Chondrocyte (in vitro differentiated cells): ENCODE measurements around the gene NXF1. TPM values are rescaled to one million over a fixed set of nuclear protein-coding genes. Genes with fewer than 3 reads are reported as not detected.

Source experiments
- DNase-seq: peaks from one replicate; pipeline ENCODE4 v3.0.0; 2021; ENCODE audit warnings: mixed read lengths, low spot score
- H3K27ac Mint-ChIP-seq: one replicate; pipeline ENCODE4 v1.8.0; 2021; ENCODE audit warnings: mild to moderate bottlenecking, moderate library complexity, mixed read lengths; ENCODE audit not compliant: unreplicated experiment
- H3K27me3 Mint-ChIP-seq: 2 replicates; pipeline ENCODE4 v1.8.0; 2021; ENCODE audit warnings: low read depth, mixed read lengths
- H3K36me3 Mint-ChIP-seq: 2 replicates; pipeline ENCODE4 v1.8.0; 2021; ENCODE audit warnings: low read depth, mixed read lengths
- H3K4me1 Mint-ChIP-seq: 2 replicates; pipeline ENCODE4 v1.8.0; 2021; ENCODE audit warnings: low read depth, mild to moderate bottlenecking, mixed read lengths
- H3K4me3 Mint-ChIP-seq: one replicate; pipeline ENCODE4 v1.8.0; 2021; ENCODE audit warnings: mild to moderate bottlenecking, moderate library complexity, mixed read lengths; ENCODE audit not compliant: unreplicated experiment
- H3K9me3 Mint-ChIP-seq: 2 replicates; pipeline ENCODE4 v1.8.0; 2021; ENCODE audit warnings: low read depth, mixed read lengths
- CTCF ChIP-seq: fragments of 200-600 bp; sonication (generic); IDR thresholded peaks from 2 replicates; pipeline ENCODE4 v1.5.0; 2021; ENCODE audit warnings: antibody characterized with exemption, mild to moderate bottlenecking, moderate library complexity
- total RNA-seq: library from RNA; stranded (reverse); gene quantifications from 3 replicates; pipeline ENCODE4 v1.2.1, GENCODE V29; 2021

NXF1 gene
- total RNA-seq, 1 donor from 2014 or later, result 51.3 TPM

GRCh38 chr11:62839050-62839945 is 34.1 kb upstream of the NXF1 start, which contains the start of gene WDR74:
Gene WDR74, minus strand, starts transcription at chr11:62839590. Its CDS starts 20 bp downstream, at chr11:62839570.
- H3K27ac Mint-ChIP-seq, result no peak within 1 kb of the TSS
- H3K36me3 Mint-ChIP-seq, result peaks cover 5% of the 10 kb centered on the region
- no peak within 1 kb of the TSS for H3K4me3 Mint-ChIP-seq
- peaks cover 28% of the 10 kb centered on the region for H3K4me1 Mint-ChIP-seq
- no peaks in the 10 kb centered on the region for H3K9me3 Mint-ChIP-seq
- peak; percentile 95 for DNase-seq
- TF ChIP-seq CTCF, result no peak
- H3K27me3 Mint-ChIP-seq, result no peaks in the 10 kb centered on the region

DNA sequence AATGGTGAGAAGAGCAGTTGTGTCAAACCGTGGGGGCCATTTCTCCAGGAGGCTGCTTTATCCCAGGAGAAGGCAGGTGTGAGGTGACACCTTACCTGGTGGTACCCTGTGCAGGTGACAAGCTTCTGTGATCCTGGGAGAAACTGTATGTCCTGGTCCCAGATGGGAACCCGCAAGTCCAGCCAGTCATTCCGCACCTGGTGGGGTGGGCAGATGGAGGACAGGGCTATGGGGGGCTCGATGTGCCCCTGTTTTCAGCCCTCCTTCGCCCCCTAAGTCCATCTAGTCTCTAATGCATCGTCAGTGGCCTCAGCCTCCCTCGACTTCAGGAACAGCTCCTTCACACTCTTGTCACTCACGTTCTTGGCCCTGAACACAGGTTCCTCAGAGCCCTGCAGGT is 30.1 kb upstream of the NXF1 start:
- peaks cover 43% of the 10 kb centered on the region for H3K4me1 Mint-ChIP-seq

DNA sequence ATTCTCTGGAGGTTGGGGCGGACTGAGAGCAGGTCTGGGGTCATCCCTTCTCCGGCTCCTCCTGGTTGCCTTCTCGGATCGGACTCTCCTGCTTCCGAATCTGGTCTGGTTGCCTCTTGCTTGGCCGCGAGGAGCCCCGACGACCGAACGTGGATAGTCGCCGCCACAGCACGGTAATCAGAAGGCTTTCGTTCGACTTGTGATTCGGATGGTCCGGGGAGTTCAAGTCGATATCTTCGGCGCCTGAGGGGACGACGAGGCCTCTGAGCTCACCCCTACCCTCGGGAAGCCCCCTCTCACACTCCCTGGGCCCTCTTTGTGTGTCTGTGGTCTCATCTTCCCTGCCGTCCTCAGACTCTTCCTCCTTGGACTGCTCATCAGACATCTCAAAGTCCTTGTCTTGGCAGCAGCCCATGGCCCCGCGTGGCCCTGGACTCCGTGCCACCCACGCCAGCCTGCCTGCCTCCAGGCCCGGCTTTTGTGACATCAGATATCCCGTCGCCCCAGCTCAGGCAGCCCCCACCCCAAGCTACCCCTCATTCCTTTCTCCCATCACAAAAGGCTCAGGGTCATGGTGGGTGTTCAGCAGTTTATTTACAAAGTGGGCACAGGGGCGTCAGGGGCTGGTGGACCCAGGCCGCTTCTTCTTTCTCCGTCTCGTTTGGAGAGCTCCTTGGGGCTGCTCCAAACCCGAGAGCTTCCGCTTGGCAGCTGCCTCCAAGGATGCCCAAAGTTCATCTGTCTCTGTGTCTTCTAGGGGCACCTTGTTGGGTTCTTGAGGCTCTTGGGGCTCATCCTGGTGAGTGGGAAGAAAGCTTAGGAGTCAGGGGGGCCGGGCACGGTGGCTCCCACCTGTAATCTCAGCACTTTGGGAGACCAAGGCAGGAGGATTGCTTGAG is 27.3 kb upstream of the NXF1 start, which contains the start of gene TEX54:
TSS of gene TEX54 (minus strand) at position 506 of the 899 bp plus-strand sequence.
- H3K27me3 Mint-ChIP-seq, result no peaks in the 10 kb centered on the region
- no peaks in the 10 kb centered on the region for H3K9me3 Mint-ChIP-seq

More for the DNA sequence above, 30.1 kb upstream of the NXF1 start:
- Mint-ChIP-seq H3K36me3 (peaks cover 5% of the 10 kb centered on the region), H3K4me3 (no peak overlapping the region), H3K27me3 (no peaks in the 10 kb centered on the region), H3K9me3 (no peaks in the 10 kb centered on the region), H3K27ac (no peak overlapping the region)
- TF ChIP-seq CTCF, result no peak
- DNase-seq, result no peak

GRCh38 chr11:62831520-62832335 is 26.5 kb upstream of the NXF1 start, which contains the start of gene STX5:
Gene STX5, minus strand, starts transcription at chr11:62832051. Its CDS starts 808 bp downstream, at chr11:62831243.
- peak; percentile 99 for DNase-seq
- H3K36me3 Mint-ChIP-seq, result peaks cover 14% of the 10 kb centered on the region
- peaks cover 34% of the 10 kb centered on the region for H3K4me1 Mint-ChIP-seq
- TF ChIP-seq CTCF, result peak; percentile 12
- peak within 1 kb of the TSS; percentile 100 for H3K27ac Mint-ChIP-seq
- peak within 1 kb of the TSS; percentile 100 for H3K4me3 Mint-ChIP-seq
- H3K27me3 Mint-ChIP-seq, result no peaks in the 10 kb centered on the region
- no peaks in the 10 kb centered on the region for H3K9me3 Mint-ChIP-seq

More for the DNA sequence above, 27.3 kb upstream of the NXF1 start, which contains the start of gene TEX54:
- no peak for DNase-seq
- TF ChIP-seq CTCF, result no peak
- peak within 1 kb of the TSS; percentile 100 for H3K27ac Mint-ChIP-seq
- H3K4me3 Mint-ChIP-seq, result peak within 1 kb of the TSS; percentile 100
- peaks cover 36% of the 10 kb centered on the region for H3K4me1 Mint-ChIP-seq
- H3K36me3 Mint-ChIP-seq, result peaks cover 8% of the 10 kb centered on the region
